Activated naive CD4-positive, alpha-beta T cell treated with anti-CD3 and anti-CD28 coated beads for 36 hours (primary cell): Measurements from ENCODE around the gene LY6G5C. TPM values are rescaled to one million over a fixed set of nuclear protein-coding genes. Genes with fewer than 3 reads are reported as not detected.

ENCODE experiments used
- CTCF ChIA-PET: fragments of 350-600 bp; sonication (Branson Sonifier 250); formaldehyde crosslinking; loops from one replicate; lab custom pipeline; 2021; ENCODE audit warnings: antibody characterized with exemption; lab: Charles Lee
- DNase-seq: peaks from one replicate; pipeline ENCODE4 v3.0.0-alpha.2; 2020
- H3K27ac Mint-ChIP-seq: one replicate; pipeline ENCODE4 v1.8.0; 2021; ENCODE audit warnings: mild to moderate bottlenecking, mixed read lengths
- H3K27me3 Mint-ChIP-seq: one replicate; pipeline ENCODE4 v1.8.0; 2021; ENCODE audit warnings: low read depth, mixed read lengths
- H3K36me3 Mint-ChIP-seq: one replicate; pipeline ENCODE4 v1.8.0; 2021; ENCODE audit warnings: low read depth, mixed read lengths
- H3K4me1 Mint-ChIP-seq: one replicate; pipeline ENCODE4 v1.8.0; 2021; ENCODE audit warnings: low read depth, mixed read lengths
- H3K4me3 Mint-ChIP-seq: one replicate; pipeline ENCODE4 v1.8.0; 2021; ENCODE audit warnings: mild to moderate bottlenecking, moderate library complexity, mixed read lengths
- H3K9me3 Mint-ChIP-seq: one replicate; pipeline ENCODE4 v1.8.0; 2021; ENCODE audit warnings: mixed read lengths
- intact Hi-C: fragments of 100-400 bp; cut with micrococcal nuclease; formaldehyde crosslinking; loops from one replicate; pipeline ENCODE4 v1.15.1; 2023
- total RNA-seq, 2 experiments: library from RNA; stranded (reverse); gene quantifications; one replicate each; pipeline ENCODE4 v1.2.3, GENCODE V29; 2021

LY6G5C gene
- total RNA-seq, 2 experiments from 2014 or later, result 0.93 to 1.4 TPM

DNA sequence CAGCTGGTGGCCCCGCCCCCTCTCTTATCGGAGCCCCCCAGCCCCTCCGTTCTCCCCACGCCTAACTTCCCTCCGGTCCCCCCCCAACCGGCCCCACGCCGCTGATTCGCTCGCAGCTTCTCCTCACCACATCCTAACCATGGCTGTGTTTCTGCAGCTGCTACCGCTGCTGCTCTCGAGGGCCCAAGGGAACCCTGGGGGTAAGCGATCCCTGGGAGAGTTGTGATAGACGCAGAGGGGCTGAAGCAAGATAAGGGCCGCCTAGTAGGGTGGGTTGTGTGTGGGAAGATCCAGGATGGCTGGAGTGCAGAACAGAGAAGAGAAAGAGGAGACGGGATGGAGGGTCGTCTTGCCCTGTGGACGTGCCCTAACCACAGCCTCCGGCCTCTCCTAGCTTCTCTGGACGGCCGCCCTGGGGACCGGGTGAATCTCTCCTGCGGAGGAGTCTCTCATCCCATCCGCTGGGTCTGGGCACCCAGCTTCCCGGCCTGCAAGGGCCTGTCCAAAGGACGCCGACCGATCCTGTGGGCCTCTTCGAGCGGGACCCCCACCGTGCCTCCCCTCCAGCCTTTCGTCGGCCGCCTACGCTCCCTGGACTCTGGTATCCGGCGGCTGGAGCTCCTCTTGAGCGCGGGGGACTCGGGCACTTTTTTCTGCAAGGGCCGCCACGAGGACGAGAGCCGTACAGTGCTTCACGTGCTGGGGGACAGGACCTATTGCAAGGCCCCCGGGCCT lies 42.5 kb upstream of the LY6G5C start, which contains the start of gene MPIG6B:
Gene MPIG6B, plus strand, starts transcription at position 129 of the 735 bp plus-strand sequence. Its CDS starts 11 bp downstream, at position 140.
- H3K27me3 Mint-ChIP-seq, result no peaks in the 10 kb centered on the region
- DNase-seq, result no peak
- no peak within 1 kb of the TSS for H3K4me3 Mint-ChIP-seq
- H3K4me1 Mint-ChIP-seq, result peaks cover 25% of the 10 kb centered on the region
- no peak within 1 kb of the TSS for H3K27ac Mint-ChIP-seq
- CTCF ChIA-PET, result interaction anchor here (1.0 kb wide), 1 partner anchor 46 kb away, joined by 4 read pairs; no protein-coding TSS in a partner anchor
- H3K36me3 Mint-ChIP-seq, result peaks cover 3% of the 10 kb centered on the region
- no peaks in the 10 kb centered on the region for H3K9me3 Mint-ChIP-seq
- intact Hi-C loops, result no loop called here

DNA sequence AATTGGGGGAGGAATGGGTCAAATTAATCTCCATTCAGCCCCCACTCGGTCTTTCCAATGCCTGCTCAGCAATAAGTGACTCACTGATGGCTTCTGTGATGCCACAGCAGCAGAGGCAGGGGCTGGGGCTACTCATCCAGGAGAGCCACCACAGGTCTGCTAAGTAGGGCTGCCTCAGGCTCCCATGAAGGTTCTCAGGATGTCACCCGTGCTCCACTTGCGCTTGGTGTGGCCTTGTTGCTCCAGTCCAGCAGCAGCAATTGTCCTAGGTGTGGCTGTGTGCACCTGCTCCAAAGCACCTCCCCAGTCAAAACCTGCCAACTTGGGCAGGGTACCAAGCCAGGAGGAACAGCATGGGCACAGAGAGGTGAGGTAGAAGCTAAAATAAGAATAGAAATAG lies 41.3 kb upstream of the LY6G5C start:
- no peaks in the 10 kb centered on the region for H3K9me3 Mint-ChIP-seq
- CTCF ChIA-PET, result no interaction called here

DNA sequence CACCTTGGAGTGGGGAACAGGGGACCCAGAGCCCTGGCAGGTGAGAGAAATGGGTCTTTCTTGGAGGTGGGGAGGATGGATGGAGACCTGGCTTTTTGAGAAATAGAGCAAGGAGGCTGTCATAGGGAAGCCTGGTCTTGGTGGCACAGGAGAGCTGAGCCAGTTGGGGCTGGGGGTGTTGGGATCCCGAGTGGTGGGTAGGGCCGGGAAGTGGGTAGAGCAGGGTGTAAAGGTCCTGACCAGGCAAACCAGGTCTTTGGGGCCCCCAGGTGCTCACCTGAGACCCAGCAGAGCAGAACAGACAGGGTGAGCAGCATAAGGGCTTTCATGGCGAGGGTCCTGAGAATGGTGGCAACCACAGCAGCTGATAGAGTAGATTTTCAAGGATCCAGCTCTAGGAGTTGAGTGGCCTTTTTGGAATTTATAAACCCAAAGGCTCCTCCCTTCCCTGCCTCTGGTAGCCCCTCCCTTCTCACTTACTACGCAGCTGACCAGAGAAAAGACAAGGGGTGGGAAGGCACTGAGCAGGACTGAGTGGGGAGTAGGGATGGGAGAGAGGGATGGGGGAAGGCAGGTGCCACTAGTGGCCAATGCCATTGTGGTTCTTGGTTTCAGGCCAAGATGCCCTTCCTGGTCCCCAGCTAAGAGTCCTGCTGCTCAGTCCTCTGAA lies 40.6 kb upstream of the LY6G5C start, which contains the start of gene LY6G6C:
Gene LY6G6C, minus strand, starts transcription at position 396 of the 670 bp plus-strand sequence. Its CDS starts 67 bp downstream, at position 329.
- no peaks in the 10 kb centered on the region for H3K27me3 Mint-ChIP-seq
- intact Hi-C loops, result no loop called here
- no peak within 1 kb of the TSS for H3K27ac Mint-ChIP-seq
- no peaks in the 10 kb centered on the region for H3K36me3 Mint-ChIP-seq
- H3K9me3 Mint-ChIP-seq, result no peaks in the 10 kb centered on the region
- H3K4me1 Mint-ChIP-seq, result peaks cover 10% of the 10 kb centered on the region
- CTCF ChIA-PET, result no interaction called here
- H3K4me3 Mint-ChIP-seq, result no peak within 1 kb of the TSS
- no peak for DNase-seq

More for the DNA sequence above, 41.3 kb upstream of the LY6G5C start:
- no peak for DNase-seq
- no peak overlapping the region for H3K27ac Mint-ChIP-seq
- intact Hi-C loops, result no loop called here
- no peak overlapping the region for H3K4me3 Mint-ChIP-seq
- H3K4me1 Mint-ChIP-seq, result peaks cover 16% of the 10 kb centered on the region
- no peaks in the 10 kb centered on the region for H3K36me3 Mint-ChIP-seq
- H3K27me3 Mint-ChIP-seq, result no peaks in the 10 kb centered on the region

DNA sequence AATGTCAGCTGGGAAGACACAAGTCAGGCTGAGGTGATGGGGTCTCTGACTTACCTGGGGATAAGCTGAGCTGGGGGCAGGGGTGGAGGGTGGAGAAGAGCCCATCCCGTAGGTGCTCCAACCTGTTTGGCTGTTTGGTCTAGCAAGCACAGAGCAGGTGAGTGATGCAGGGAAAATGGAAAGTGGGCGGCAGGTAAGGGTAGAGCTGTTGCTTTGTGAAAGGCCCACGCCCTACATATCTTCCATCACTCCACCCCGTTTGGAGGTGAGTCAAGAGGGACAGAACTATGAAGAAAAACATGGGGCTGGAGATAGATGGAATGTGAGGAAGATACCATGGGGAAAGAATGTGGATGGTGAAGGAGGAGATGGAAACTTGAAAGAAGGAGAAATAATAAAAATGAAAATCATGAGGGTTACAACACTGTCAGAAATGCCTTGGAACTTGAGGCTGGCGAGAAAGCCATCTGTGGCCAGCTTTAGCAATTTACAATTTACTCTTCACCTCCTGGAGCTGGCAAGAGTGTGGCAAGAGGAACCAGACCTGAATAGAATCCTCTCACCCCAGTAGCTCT lies 39.4 kb upstream of the LY6G5C start:
- Mint-ChIP-seq H3K36me3 (no peaks in the 10 kb centered on the region), H3K4me1 (no peaks in the 10 kb centered on the region), H3K9me3 (no peaks in the 10 kb centered on the region), H3K27me3 (no peaks in the 10 kb centered on the region), H3K27ac (no peak overlapping the region), H3K4me3 (no peak overlapping the region)
- DNase-seq, result no peak
- intact Hi-C loops, result no loop called here
- CTCF ChIA-PET, result no interaction called here

DNA sequence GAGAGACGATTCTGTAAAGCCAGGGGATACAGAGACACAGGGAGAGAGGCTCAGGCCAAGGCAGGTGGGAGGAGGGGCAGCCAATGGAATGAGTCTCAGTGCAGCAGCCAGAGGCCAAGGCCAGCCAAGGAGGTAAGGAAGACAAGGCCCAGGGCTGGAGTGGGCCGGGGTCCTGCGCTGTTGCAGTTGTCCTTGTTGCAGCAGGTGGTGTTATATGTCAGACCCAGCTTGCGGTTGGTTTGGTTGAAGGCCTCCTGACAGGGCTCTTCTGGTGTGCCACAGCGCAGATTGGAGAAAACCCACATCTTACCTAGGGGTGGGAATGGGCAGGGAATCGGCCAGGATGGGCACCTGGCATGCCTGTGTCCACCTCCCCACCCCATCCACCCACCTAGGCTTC lies 38.1 kb upstream of the LY6G5C start:
- H3K27ac Mint-ChIP-seq, result no peak overlapping the region

DNA sequence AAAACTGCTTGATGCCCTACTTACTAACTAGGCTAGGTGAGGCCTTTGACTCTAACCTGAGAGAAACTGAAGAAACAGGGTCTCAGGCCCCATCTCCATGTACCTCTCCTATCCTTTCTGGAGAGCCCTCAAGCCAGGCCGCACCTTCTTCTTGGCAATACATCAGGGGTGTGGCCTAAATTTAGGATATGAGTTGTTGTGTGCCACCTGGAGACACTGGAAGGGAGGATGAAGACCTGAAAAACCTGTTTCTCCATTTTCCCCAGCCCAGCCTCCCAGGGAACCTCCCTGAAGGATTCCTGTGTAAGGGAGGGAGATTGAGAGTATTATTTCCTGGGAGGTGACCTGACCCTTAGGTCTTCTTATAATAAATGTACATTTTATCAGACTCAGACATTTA lies 37.4 kb upstream of the LY6G5C start:
- no peak overlapping the region for H3K4me3 Mint-ChIP-seq
- CTCF ChIA-PET, result no interaction called here
- H3K36me3 Mint-ChIP-seq, result no peaks in the 10 kb centered on the region
- no peaks in the 10 kb centered on the region for H3K27me3 Mint-ChIP-seq
- no peak for DNase-seq
- H3K9me3 Mint-ChIP-seq, result no peaks in the 10 kb centered on the region
- no peak overlapping the region for H3K27ac Mint-ChIP-seq
- H3K4me1 Mint-ChIP-seq, result peaks cover 2% of the 10 kb centered on the region
- intact Hi-C loops, result no loop called here

More for the DNA sequence above, 38.1 kb upstream of the LY6G5C start:
- Mint-ChIP-seq H3K36me3 (no peaks in the 10 kb centered on the region), H3K4me1 (peaks cover 1% of the 10 kb centered on the region), H3K27me3 (no peaks in the 10 kb centered on the region), H3K4me3 (no peak overlapping the region), H3K9me3 (no peaks in the 10 kb centered on the region)
- DNase-seq, result no peak
- intact Hi-C loops, result no loop called here
- CTCF ChIA-PET, result no interaction called here

DNA sequence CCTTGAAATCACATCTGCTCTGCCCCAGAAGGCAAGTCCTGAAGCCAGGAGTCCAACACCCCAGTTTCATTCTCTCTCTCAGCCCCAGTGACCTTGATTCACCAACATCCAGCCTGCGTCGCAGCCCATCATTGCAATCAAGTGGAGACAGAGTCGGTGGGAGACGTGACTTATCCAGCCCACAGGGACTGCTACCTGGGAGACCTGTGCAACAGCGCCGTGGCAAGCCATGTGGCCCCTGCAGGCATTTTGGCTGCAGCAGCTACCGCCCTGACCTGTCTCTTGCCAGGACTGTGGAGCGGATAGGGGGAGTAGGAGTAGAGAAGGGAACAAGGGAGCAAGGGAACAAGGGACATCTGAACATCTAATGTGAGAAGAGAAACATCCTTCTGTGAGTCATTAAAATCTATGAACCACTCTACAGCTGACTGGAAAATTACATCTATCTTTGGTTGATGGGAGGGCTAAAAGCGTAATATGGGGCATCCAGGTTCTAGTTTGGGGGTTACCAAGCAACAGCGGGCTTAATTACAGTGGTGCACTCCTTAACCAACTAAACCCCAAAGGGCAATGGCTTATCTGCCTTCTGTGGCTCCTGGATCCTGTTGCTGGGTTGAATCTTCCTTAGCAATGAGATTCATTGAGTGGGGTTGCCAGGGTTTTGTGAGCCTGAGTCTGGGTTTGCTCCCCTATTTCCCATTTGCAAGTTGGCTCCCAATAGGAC lies 36.8 kb upstream of the LY6G5C start:
- CTCF ChIA-PET, result no interaction called here
- intact Hi-C loops, result no loop called here
- H3K9me3 Mint-ChIP-seq, result no peaks in the 10 kb centered on the region
- H3K4me1 Mint-ChIP-seq, result peaks cover 2% of the 10 kb centered on the region
- no peak overlapping the region for H3K27ac Mint-ChIP-seq
- no peaks in the 10 kb centered on the region for H3K36me3 Mint-ChIP-seq
- H3K27me3 Mint-ChIP-seq, result no peaks in the 10 kb centered on the region
- no peak overlapping the region for H3K4me3 Mint-ChIP-seq
- DNase-seq, result no peak

DNA sequence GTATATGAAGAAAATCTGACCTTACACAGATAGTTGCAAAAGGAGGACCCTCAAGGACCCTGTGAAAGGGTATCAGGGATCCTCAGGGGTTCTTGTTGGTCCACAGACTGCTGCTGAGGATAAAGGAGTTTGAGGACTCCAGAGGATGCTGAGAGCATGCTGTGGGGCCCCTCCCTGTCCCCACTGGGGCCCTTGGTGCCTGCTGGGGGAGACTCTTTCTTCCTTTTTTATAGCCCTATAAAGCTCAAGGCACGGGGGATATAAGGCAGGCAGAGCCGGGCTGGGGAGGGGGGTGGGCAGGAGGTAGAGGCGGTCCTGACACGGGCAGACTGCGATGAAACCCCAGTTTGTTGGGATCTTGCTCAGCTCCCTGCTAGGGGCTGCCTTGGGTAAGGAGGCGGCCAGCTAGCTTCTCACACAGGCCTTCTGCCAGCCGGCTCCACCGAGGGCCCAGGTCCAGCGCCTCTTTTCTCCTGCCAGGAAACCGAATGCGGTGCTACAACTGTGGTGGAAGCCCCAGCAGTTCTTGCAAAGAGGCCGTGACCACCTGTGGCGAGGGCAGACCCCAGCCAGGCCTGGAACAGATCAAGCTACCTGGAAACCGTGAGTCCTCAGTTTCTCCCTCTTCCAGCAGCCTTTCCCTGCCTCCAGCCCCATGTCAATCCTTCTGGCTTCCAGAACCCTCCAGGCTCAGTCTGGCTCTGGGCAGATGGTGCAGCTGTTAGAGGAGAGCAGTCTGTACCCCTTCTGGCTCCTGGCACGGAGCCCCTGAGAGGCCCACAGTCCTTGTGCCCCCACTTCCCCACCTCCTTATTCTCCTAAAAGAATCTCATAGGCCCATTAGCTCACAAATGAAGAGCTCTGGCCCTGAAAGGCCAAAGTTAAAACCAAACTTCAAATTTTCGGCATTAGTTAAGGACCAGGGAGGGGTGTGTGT lies 34.4 kb upstream of the LY6G5C start, which contains the start of gene LY6G6D:
Gene LY6G6D, plus strand, starts transcription at position 327 of the 937 bp plus-strand sequence. Its CDS starts 8 bp downstream, at position 335.
- intact Hi-C loops, result no loop called here

DNA sequence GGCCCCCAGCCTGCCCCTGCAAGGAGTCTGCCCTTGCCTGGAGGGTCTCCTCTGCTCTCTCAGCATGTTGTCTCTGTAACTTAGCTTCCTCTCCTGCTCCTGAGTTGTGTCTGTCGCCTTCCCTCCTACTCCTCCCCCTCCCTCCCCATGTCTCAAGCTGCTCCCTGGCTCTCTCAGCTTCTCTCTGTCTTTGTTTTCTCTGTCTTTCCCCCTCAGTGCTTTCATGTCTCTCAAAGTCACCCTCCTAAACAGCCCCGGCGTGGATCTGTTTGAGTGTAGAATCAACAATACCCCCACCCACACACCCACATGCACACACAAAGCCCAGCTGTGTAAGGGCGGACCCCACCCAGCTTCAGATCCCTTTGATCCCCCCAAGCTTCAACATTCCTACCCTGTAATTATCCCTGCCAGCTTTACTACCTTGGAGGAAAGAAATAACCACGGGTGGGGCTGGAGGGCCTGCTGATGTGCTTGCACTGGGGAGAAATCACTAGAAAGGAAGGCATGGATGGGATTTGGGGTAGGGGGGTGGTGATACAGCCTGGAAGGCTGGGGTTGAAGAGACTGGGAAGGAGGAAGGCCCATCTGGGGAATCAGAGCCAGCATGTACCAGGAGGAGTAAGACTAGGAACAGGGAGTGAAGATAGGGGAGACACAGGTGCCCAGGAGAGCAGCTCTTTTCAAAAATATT lies 33.3 kb upstream of the LY6G5C start:
- Mint-ChIP-seq H3K4me3 (no peak overlapping the region), H3K27ac (no peak overlapping the region), H3K36me3 (no peaks in the 10 kb centered on the region)

More for the DNA sequence above, 34.4 kb upstream of the LY6G5C start, which contains the start of gene LY6G6D:
- H3K36me3 Mint-ChIP-seq, result no peaks in the 10 kb centered on the region
- H3K4me1 Mint-ChIP-seq, result peaks cover 8% of the 10 kb centered on the region
- no peaks in the 10 kb centered on the region for H3K9me3 Mint-ChIP-seq
- DNase-seq, result no peak
- no peak within 1 kb of the TSS for H3K27ac Mint-ChIP-seq
- CTCF ChIA-PET, result interaction anchor here (0.5 to 2.7 kb wide), 2 partner anchors 15 to 38 kb away, joined by 8 to 12 read pairs; no protein-coding TSS in a partner anchor
- H3K27me3 Mint-ChIP-seq, result no peaks in the 10 kb centered on the region
- no peak within 1 kb of the TSS for H3K4me3 Mint-ChIP-seq

DNA sequence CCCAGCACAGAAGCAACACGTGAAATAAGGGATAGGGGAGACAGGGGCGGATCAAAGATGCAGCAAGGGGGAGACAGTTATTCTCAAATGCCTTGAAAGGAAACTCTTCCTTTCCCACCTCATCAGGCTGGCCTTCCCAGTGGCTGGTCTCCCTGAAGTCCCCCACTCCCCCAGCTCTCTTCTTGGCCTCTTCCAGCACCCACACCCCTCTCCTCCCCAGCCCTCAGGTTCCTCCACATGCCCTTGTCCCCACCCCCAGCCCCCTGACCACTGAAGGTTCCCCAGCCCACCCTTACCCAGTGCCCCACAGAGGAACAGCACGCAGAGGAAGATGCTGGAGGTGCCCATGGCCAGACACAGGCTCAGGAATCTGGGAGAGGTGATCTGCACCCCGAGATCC lies 32.6 kb upstream of the LY6G5C start:
- no peak overlapping the region for H3K27ac Mint-ChIP-seq
- no peaks in the 10 kb centered on the region for H3K27me3 Mint-ChIP-seq
- H3K36me3 Mint-ChIP-seq, result no peaks in the 10 kb centered on the region
- H3K9me3 Mint-ChIP-seq, result no peaks in the 10 kb centered on the region
- CTCF ChIA-PET, result interaction anchor here (0.9 to 1.2 kb wide), 3 partner anchors 25 to 115 kb away, joined by 3 to 4 read pairs (median 3); no protein-coding TSS in a partner anchor
- intact Hi-C loops, result no loop called here
- DNase-seq, result no peak
- H3K4me1 Mint-ChIP-seq, result peaks cover 8% of the 10 kb centered on the region
- H3K4me3 Mint-ChIP-seq, result no peak overlapping the region

More for the DNA sequence above, 33.3 kb upstream of the LY6G5C start:
- Mint-ChIP-seq H3K9me3 (no peaks in the 10 kb centered on the region), H3K27me3 (no peaks in the 10 kb centered on the region), H3K4me1 (peaks cover 8% of the 10 kb centered on the region)
- intact Hi-C loops, result no loop called here
- DNase-seq, result no peak
- CTCF ChIA-PET, result interaction anchor here (0.6 to 2.7 kb wide), 7 partner anchors 17 to 241 kb away, joined by 3 to 12 read pairs (median 3); no protein-coding TSS in a partner anchor
